Stimulated activated CD4-positive, alpha-beta T cell treated with anti-CD3 and anti-CD28 coated beads, TNF-alpha, amount 100 ng/mL, for 4 hours (primary cell): Measurements from ENCODE around the gene BRINP1.

Experiments
- DNase-seq, 3 experiments: peaks; one replicate each; pipeline ENCODE4 v3.0.0-alpha.2; 2020; ENCODE audit warnings: low read depth in 3 of 3

The BRINP1 gene

GRCh38 chr9:119282476-119283077, 86.7 kb downstream of the BRINP1 start:
- no peak for DNase-seq

DNA sequence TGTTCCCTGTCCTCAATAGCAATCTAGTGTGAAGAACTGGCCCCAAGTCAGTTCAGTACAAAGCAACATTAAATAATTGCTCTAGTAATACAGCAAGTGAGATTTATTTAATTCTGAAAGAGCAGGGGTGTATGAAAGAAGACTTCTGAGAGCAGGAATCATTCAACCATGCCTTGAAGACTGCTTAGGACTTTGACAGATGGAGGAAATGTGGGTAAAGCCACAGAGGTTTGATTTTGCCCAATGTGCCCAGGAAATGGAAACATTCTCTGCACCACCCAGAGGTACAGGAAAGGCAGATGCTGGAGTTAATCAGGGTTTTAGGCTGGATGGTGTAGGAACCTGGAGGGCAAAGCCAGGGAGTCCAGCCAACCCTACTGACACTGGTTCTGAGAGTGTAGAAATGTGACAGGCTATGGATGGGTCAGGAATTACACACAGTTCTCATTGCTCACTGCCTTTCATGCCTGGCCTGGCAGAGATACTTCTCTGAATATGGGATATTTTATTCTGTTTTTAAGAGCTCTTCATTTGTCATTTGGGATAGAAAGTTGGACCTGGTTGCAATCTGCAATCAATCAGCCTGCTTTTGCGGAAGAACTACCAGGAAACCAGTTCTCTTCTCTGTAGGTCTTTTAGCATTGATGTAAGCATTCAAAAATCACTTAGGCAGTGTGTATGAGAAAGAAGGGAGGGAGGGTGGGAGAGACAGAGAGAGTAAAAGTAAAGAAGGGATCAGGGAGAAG, 88.3 kb downstream of the BRINP1 start:
- no peak for DNase-seq

GRCh38 chr9:119278171-119278570, 91.1 kb downstream of the BRINP1 start:
- no peak for DNase-seq

GRCh38 chr9:119273984-119274665, 95.1 kb downstream of the BRINP1 start:
- DNase-seq: no peak

DNA sequence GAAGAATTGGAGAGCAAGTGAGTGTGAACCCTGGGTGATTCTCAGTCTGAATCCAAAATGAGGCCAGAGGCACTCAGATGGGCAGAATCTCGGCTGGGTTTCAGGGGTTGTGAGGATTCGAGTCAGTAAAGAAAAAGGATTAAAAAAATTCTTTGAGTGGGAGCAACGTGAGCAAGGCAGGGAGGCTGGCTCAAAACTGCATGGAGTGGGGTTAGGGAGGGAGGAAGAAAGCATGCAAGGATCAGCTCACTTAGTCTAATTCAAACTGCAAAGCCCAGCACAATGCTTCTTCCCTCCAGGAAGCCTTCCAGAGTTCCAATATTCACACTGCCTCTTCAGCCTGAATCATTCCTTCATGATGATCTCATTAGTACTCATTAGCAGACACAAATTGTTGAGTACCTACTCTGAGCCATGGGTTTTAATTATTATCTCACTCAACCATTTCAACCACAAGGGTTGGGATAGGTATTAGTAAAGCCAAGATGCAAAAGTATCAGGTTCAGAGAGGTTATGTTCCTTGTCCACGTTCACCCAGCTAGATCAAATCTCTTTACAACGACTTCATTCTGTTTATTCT, 95.8 kb downstream of the BRINP1 start:
- DNase-seq: no peak

- DNase-seq: no peak
These were observed 96.6 kb downstream of the BRINP1 start for GRCh38 chr9:119272500-119273211.

DNA sequence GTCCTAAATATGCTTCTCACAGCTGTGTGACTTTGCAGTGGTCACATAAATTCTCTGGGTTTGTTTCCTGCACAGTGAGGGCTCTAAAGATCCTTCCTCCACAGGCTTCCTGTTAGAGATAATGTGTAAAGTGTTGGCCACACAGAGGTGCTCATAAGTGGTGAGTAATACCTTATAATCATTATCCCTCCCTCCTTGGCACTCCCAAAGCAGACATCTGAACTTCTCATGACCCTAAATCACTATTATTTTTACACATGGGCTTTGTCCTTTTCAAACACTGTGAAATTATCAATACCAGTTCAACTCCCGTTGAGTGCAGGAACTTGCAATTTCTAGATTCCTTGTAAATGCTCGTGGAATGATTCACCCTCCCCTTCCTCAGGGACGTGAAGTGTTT, 100.2 kb downstream of the BRINP1 start:
- no peak for DNase-seq

DNA sequence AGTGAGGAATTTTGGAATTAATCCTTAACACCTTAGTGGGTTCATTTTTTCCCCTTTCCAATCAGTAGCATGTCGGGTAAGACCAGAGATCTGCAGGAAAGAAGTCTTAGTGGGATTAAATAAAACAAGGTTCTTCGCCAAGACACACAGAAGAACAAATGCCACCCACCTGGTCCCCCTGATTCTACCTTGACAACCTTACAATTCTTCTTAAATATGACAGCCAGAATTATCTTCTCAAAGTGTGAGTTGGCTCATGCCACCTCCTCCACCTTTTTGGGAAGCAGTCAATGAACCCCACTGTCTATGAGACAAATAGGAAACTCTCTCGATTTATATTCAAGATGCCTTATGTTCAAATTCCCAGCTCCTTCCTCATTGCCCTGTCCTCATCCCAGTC, 105.1 kb downstream of the BRINP1 start:
- no peak for DNase-seq

DNA sequence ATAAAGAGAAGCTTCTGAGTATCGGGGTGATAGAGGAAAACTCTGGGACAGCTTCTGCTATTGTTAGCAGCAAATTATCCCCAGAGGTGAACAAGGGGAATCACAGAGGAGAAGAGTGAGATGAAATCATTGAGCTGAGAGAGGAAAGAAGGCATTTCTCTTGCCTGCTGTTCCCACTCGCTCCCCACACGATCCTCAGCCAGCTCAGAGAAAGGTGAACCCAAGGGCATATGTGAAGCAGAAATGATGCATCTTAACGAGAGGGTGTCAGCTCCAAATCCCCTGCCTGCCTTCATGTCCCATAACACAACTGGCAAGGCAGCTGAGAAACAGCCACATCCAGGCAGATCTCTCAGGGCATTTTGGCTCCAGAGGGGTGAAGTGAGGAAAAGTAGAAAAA, 111.6 kb downstream of the BRINP1 start:
- no peak for DNase-seq

- DNase-seq: no peak
These were observed 114.1 kb downstream of the BRINP1 start for GRCh38 chr9:119255116-119255515.

GRCh38 chr9:119252671-119253299, 116.5 kb downstream of the BRINP1 start:
- no peak for DNase-seq

- DNase-seq: no peak
These were observed 117.3 kb downstream of the BRINP1 start for GRCh38 chr9:119251936-119252335.

GRCh38 chr9:119250730-119251129, 118.5 kb downstream of the BRINP1 start:
- DNase-seq: no peak

DNA sequence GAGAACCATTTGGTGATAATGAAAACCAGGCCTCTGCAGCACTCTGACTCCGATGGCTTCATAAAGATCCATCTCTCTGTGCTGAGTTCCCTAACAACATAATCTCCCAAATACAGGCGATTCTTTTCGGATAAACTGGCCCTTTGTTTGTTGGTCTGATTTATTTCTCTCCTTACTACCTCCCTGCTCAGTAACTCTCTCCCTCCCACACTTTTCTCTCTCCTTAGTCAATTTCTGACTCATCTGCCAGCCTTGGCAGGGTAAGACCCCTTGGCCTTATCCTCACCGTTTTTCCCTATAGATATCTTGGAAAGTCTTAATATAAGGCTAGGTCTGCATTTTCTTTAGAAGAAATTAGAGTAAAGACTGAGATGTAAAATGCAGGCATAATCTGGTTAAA, 128.7 kb downstream of the BRINP1 start:
- no peak for DNase-seq

DNA sequence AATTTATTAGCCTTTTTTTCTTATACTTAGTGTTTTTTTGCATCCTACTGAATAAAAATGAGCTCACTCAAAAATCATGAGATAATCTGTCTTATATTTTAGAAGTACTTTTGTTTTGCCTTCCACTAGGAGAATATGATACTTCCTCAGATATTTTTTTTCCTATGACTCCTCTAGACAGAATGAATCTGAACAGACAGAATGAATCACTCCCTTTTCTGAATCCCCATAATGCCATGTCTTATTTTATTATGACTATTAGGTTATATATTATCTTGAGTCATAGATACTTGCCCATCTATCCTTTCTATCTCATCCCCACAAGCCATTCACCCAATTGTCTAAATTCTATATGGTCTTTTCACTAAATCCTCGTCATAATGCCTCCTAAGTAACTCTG, 134.6 kb downstream of the BRINP1 start:
- DNase-seq: no peak

GRCh38 chr9:119227422-119227821, 141.8 kb downstream of the BRINP1 start:
- no peak for DNase-seq

- no peak for DNase-seq
These were observed 144.8 kb downstream of the BRINP1 start for GRCh38 chr9:119224431-119224830.

- no peak for DNase-seq
These were observed 148.0 kb downstream of the BRINP1 start for GRCh38 chr9:119221276-119221675.

DNA sequence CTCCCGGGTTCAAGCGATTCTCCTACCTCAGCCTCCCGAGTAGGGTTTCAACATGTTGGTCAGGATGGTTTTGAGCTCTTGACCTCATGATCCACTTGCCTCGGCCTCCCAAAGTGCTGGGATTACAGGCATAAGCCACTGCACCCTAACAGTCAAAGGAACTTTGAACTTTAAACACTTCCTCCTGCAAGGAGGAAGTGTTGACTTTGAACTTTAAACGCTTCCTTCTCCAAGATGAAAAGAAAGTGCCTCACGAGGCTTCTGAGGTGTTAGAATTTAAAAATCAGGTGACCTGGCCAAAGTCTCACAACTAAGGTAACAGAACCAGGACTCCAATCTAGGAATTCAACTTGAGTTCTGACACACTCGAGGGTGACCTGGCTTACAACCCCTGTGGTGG, 150.9 kb downstream of the BRINP1 start:
- no peak for DNase-seq

- no peak for DNase-seq
These were observed 152.4 kb downstream of the BRINP1 start for GRCh38 chr9:119216651-119217331.

DNA sequence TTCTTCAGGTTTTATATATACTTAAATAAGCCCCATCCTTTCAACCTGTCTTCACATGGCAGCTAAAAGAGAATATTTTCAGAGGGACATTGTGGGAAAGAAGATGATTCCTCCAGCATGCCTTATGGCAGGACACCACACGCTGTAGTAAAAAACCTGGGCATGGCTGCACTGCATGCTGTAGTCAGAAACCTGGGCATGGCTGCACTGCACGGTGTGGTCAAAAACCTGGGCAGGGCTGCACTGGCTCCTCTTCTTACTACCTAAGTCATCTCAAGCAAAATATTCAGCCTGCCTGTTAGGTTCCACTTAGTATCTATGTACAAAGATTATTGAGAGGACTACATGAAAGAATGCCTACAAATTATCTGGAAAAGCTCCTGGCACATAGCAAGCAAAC, 153.6 kb downstream of the BRINP1 start:
- no peak for DNase-seq
